B cell (primary cell): ENCODE measurements around the gene CDC42SE2. TPM values are rescaled to one million over a fixed set of nuclear protein-coding genes. Genes with fewer than 3 reads are reported as not detected.
A peak's percentile ranks its signal among the peaks of the same experiment; 100 is the strongest.

ENCODE experiments used
- ATAC-seq: fragments of 200-7000 bp; cut with Tn5 transposase; one replicate; pipeline ENCODE4 v1.10.0; 2021; ENCODE audit warnings: low read depth, mild to moderate bottlenecking, moderate number of reproducible peaks, moderate library complexity
- CTCF ChIA-PET: fragments of 350-600 bp; sonication (Branson Sonifier 250); formaldehyde crosslinking; loops from one replicate; lab custom pipeline; 2021; ENCODE audit warnings: antibody characterized with exemption, inconsistent platforms; lab: Charles Lee
- POLR2A ChIA-PET: fragments of 350-600 bp; sonication (Branson Sonifier 250); formaldehyde crosslinking; loops from one replicate; lab custom pipeline; 2021; ENCODE audit warnings: antibody characterized with exemption; lab: Charles Lee
- DNase-seq: peaks from one replicate; pipeline ENCODE4 v3.0.0; 2013
- H2AFZ ChIP-seq: 2 replicates; pipeline ENCODE4 v1.6.1; 2012; ENCODE audit warnings: mild to moderate bottlenecking, low read depth, low read length; ENCODE audit not compliant: insufficient read depth, poor library complexity, severe bottlenecking
- H3K27ac ChIP-seq, 2 donors: 1 replicate in 1 of 2; 2 replicates in 1 of 2; pipeline ENCODE4 v1.5.1; 2012 to 2013; ENCODE audit warnings: low read length in 2 of 2, mild to moderate bottlenecking in 2 of 2, moderate library complexity in 1 of 2
- H3K27me3 ChIP-seq, 4 experiments: fragments of 200-600 bp in 1 of 4; sonication (generic) in 1 of 4; replicated peaks in 1 of 4; 1 replicate in 2 of 4; 2 replicates in 2 of 4; pipeline versions ENCODE4 v1.6.1 to v1.7.0; 2013 to 2016; ENCODE audit warnings: low read length in 3 of 4, mild to moderate bottlenecking in 2 of 4, mixed read lengths in 1 of 4, moderate library complexity in 1 of 4; ENCODE audit not compliant: insufficient read depth in 4 of 4, control insufficient read depth in 3 of 4; ENCODE audit errors: control extremely low read depth in 1 of 4
- H3K36me3 ChIP-seq, 2 experiments: replicated peaks in 1 of 2; 1 replicate in 1 of 2; 2 replicates in 1 of 2; pipeline versions ENCODE4 v1.6.1 to v1.7.1; 2013; ENCODE audit warnings: low read length in 1 of 2; ENCODE audit not compliant: insufficient read depth in 2 of 2, control insufficient read depth in 1 of 2; ENCODE audit errors: control extremely low read depth in 1 of 2, extremely low read depth in 1 of 2
- H3K4me1 ChIP-seq, 2 donors: fragments of 200-600 bp in 1 of 2; sonication (generic) in 1 of 2; 1 replicate in 1 of 2; 2 replicates in 1 of 2; pipeline versions ENCODE4 v1.5.1 to v1.6.1; 2013 to 2017; ENCODE audit warnings: low read length in 2 of 2; ENCODE audit not compliant: control insufficient read depth in 2 of 2, insufficient read depth in 2 of 2
- H3K4me2 ChIP-seq: replicated peaks from 2 replicates; pipeline ENCODE3; 2012; ENCODE audit warnings: mild to moderate bottlenecking, low read depth, low read length; ENCODE audit not compliant: poor library complexity, severe bottlenecking
- H3K4me3 ChIP-seq, 5 experiments: fragments of 200-600 bp in 1 of 5; sonication (generic) in 1 of 5; 1 replicate in 3 of 5; 2 replicates in 2 of 5; pipeline versions ENCODE4 v1.5.1 to v1.7.0; 2011 to 2016; ENCODE audit warnings: low read length in 4 of 5, mild to moderate bottlenecking in 4 of 5, low read depth in 2 of 5, control low read depth in 1 of 5, moderate library complexity in 1 of 5; ENCODE audit not compliant: insufficient read depth in 1 of 5; ENCODE audit errors: control extremely low read depth in 1 of 5, extremely low read depth in 1 of 5
- H3K79me2 ChIP-seq: fragments of 200-600 bp; sonication (generic); one replicate; pipeline ENCODE4 v1.6.0; 2016; ENCODE audit warnings: low read length; ENCODE audit not compliant: control insufficient read depth, insufficient read depth
- H3K9ac ChIP-seq: fragments of 200-600 bp; sonication (generic); 2 replicates; pipeline ENCODE4 v1.6.1; 2017; ENCODE audit warnings: mild to moderate bottlenecking, low read length, moderate library complexity
- H3K9me3 ChIP-seq, 3 donors: one replicate each; pipeline versions ENCODE4 v1.6.1 to v1.7.1; 2013; ENCODE audit warnings: low read length in 2 of 3; ENCODE audit not compliant: control insufficient read depth in 2 of 3, insufficient read depth in 1 of 3; ENCODE audit errors: control extremely low read depth in 1 of 3
- H4K20me1 ChIP-seq: 2 replicates; pipeline ENCODE4 v1.6.0; 2012; ENCODE audit warnings: mild to moderate bottlenecking, low read length; ENCODE audit not compliant: insufficient read depth, control insufficient read depth, poor library complexity, severe bottlenecking
- H3K27ac Mint-ChIP-seq: one replicate; pipeline ENCODE4 v1.8.0; 2021; ENCODE audit warnings: mixed read lengths
- H3K27me3 Mint-ChIP-seq: one replicate; pipeline ENCODE4 v1.8.0; 2021; ENCODE audit warnings: mixed read lengths
- H3K4me1 Mint-ChIP-seq: one replicate; pipeline ENCODE4 v1.8.0; 2021; ENCODE audit warnings: mixed read lengths
- H3K4me3 Mint-ChIP-seq: one replicate; pipeline ENCODE4 v1.8.0; 2021; ENCODE audit warnings: mixed read lengths
- H3K9me3 Mint-ChIP-seq: one replicate; pipeline ENCODE4 v1.8.0; 2022; ENCODE audit warnings: mixed read lengths; ENCODE audit not compliant: insufficient read depth
- CTCF ChIP-seq: fragments of 200-600 bp; IDR thresholded peaks from one replicate; pipeline ENCODE4 v1.8.0; 2022; ENCODE audit warnings: antibody characterized with exemption, mild to moderate bottlenecking
- EZH2 ChIP-seq: IDR thresholded peaks from 2 replicates; pipeline ENCODE4 v1.6.1; 2012; ENCODE audit warnings: borderline replicate concordance, low read depth, mild to moderate bottlenecking, moderate library complexity, low read length; ENCODE audit not compliant: insufficient read depth, poor library complexity, severe bottlenecking
- WGBS: methylation state at CpG from one replicate; pipeline ENCODE4 v1.1.5; 2013; ENCODE audit warnings: missing lambda C conversion rate; ENCODE audit not compliant: insufficient coverage; 5-methylcytosine and 5-hydroxymethylcytosine counted together
- intact Hi-C: fragments of 100-400 bp; cut with micrococcal nuclease; formaldehyde crosslinking; loops from one replicate; pipeline ENCODE4 v1.10.0; 2022
- polyA plus RNA-seq: library from polyadenylated mRNA; depleted of rRNA; stranded (reverse); fragments of >200 nt; gene quantifications from 2 replicates; pipeline ENCODE4 v1.2.3, GENCODE V29; 2012
- total RNA-seq, 2 donors: library from RNA; stranded (reverse); fragments of 120-200 nt in 1 of 2; gene quantifications; 1 replicate in 1 of 2; 2 replicates in 1 of 2; pipeline versions ENCODE4 v1.2.3 to v1.2.4, GENCODE V29; 2013 to 2022

Gene CDC42SE2
- total and polyA plus RNA-seq, 2 donors (not counting 1 experiment from before 2014, with no cell fraction given), result 42.5 to 161 TPM

GRCh38 chr5:131268758-131269370, 5.0 kb downstream of the CDC42SE2 start:
- peak overlapping the region; percentile 66 for H3K4me3 Mint-ChIP-seq
- Histone ChIP-seq H3K4me2 (peak overlapping the region; percentile 30), H3K27ac (peak overlapping the region in 1 of 2 donors; percentile 72)

More at GRCh38 chr5:131268758-131269370, 5.0 kb downstream of the CDC42SE2 start:
- H3K9me3 Mint-ChIP-seq, result no peaks in the 10 kb centered on the region
- Histone ChIP-seq H3K9me3 (no peaks in the 10 kb centered on the region), H3K4me3 (no peak overlapping the region), H3K9ac (no peak overlapping the region), H2AFZ (no peak overlapping the region), H4K20me1 (peaks cover 42% of the 10 kb centered on the region), H3K4me1 (peaks cover 70% of the 10 kb centered on the region in 2 donors), H3K36me3 (no peaks in the 10 kb centered on the region), H3K27me3 (no peaks in the 10 kb centered on the region), H3K79me2 (peaks cover 99% of the 10 kb centered on the region)
- CTCF ChIA-PET, result no interaction called here
- TF ChIP-seq EZH2 (no peak), CTCF (no peak)
- intact Hi-C loops, result loop anchor here (5.0 kb wide), 2 partner anchors 33 to 53 kb away; no protein-coding TSS in a partner anchor
- no CpG with 5 or more reads among the region's 12 CpGs for WGBS
- H3K4me1 Mint-ChIP-seq, result peaks cover 63% of the 10 kb centered on the region
- DNase-seq (no peak), ATAC-seq (no peak)
- no peaks in the 10 kb centered on the region for H3K27me3 Mint-ChIP-seq
- H3K27ac Mint-ChIP-seq, result peak overlapping the region; percentile 32
- POLR2A ChIA-PET, result interaction anchor here (0.6 to 1.0 kb wide), 2 partner anchors 17 kb away, joined by 3 to 5 read pairs; no protein-coding TSS in a partner anchor
